ENCODE measurements around the gene CXCL6.

DNA sequence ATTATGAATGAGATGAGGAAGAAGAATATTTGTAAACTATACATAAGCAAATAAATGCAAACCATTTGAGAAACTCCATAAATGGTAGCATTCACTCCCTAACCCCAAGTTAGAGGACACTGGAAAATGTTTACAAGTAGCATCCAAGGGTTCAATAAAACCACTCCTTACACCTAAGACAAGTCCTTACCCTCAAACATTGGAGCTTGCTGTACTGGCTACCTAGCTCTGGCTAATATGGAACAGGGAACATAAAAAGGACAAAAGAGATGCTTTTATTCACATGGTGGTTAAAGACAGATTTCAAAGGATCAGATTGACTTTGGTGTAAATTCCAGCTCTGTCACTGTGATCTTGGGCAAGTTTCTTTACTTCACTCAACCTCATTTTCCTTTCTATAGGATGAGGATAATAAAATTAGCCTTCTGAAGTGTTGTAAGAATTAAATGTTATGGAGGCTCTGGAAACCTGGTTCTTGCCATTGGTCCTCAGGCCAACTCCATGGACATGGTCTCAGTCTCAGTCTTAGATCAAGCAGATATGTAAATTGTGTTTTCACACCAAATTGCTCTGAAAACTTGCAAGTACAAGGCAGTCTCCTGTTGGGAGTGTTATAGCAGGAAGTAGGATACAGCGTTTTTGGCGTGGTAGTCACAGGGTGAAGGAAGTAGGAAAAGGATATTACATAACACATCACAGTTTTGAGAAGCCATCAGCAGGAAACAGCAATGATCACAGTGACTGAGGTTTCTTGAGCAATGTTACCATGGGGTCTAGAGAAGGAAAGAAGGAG is 36.0 kb downstream of the CXCL6 start:
- TF ChIP-seq, protein P1, sequence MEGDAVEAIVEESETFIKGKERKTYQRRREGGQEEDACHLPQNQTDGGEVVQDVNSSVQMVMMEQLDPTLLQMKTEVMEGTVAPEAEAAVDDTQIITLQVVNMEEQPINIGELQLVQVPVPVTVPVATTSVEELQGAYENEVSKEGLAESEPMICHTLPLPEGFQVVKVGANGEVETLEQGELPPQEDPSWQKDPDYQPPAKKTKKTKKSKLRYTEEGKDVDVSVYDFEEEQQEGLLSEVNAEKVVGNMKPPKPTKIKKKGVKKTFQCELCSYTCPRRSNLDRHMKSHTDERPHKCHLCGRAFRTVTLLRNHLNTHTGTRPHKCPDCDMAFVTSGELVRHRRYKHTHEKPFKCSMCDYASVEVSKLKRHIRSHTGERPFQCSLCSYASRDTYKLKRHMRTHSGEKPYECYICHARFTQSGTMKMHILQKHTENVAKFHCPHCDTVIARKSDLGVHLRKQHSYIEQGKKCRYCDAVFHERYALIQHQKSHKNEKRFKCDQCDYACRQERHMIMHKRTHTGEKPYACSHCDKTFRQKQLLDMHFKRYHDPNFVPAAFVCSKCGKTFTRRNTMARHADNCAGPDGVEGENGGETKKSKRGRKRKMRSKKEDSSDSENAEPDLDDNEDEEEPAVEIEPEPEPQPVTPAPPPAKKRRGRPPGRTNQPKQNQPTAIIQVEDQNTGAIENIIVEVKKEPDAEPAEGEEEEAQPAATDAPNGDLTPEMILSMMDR (IDR thresholded peaks at IDR 0.05), result no peak
- TF ChIP-seq POLR2A (IDR thresholded peaks at IDR 0.05) (no peak), EP300 (IDR thresholded peaks at IDR 0.05) (peak; percentile 57 to 77)

Data from tibial nerve (tissue), 4 donors.